ENCODE measurements around the gene ADGRB2. TPM values are rescaled to one million over a fixed set of nuclear protein-coding genes. Genes with fewer than 3 reads are reported as not detected.

The ADGRB2 gene
- total RNA-seq, 2 donors from 2014 or later = 3.0 to 10.2 TPM

DNA sequence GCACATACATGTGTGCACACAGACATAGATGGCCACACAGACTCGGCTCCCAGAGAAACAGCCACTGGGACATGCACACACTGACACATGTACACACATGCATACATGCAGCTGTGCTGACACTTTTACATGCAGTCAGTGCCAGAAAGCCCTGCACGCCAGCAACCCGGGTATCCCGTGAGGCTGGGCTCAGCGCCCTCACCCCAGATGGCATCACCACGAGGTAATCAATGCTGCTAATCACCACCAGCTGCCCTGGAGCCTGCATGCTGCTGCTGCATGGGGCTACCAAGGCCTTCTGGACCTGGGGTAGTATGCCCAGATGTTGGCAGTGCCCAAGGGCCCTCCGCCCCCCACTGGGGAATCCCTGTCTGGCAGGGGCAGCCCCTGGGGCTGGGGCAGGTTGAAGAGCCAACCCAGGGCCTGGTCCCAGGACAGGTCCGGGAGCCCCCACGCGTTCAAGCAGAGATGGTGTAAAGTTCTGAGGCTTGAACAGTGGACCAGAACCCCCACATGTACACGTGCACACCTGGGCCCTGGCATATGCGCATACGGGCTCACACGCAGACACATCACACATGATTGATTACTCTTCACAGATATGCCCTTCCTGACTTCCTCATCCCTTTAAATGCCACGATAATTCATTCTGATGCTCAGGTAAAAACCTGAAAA lies 57.6 kb downstream of the ADGRB2 start:
- intact Hi-C loops (cut with DNase I) = no loop called here
- no peak overlapping the region for H3K27ac ChIP-seq
- no peaks in the 10 kb centered on the region for H3K9me3 ChIP-seq
- 76% methylated on average over 14 of the region's 15 CpGs for WGBS
- no peaks in the 10 kb centered on the region for H3K36me3 ChIP-seq
- H3K4me3 ChIP-seq = no peak overlapping the region
- H3K27me3 ChIP-seq (replicated peaks; ENCODE audit: insufficient read depth) = no peaks in the 10 kb centered on the region
- TF ChIP-seq, protein P1, sequence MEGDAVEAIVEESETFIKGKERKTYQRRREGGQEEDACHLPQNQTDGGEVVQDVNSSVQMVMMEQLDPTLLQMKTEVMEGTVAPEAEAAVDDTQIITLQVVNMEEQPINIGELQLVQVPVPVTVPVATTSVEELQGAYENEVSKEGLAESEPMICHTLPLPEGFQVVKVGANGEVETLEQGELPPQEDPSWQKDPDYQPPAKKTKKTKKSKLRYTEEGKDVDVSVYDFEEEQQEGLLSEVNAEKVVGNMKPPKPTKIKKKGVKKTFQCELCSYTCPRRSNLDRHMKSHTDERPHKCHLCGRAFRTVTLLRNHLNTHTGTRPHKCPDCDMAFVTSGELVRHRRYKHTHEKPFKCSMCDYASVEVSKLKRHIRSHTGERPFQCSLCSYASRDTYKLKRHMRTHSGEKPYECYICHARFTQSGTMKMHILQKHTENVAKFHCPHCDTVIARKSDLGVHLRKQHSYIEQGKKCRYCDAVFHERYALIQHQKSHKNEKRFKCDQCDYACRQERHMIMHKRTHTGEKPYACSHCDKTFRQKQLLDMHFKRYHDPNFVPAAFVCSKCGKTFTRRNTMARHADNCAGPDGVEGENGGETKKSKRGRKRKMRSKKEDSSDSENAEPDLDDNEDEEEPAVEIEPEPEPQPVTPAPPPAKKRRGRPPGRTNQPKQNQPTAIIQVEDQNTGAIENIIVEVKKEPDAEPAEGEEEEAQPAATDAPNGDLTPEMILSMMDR (IDR thresholded peaks at IDR 0.05) = no peak
- no peak for TF ChIP-seq POLR2A (IDR thresholded peaks at IDR 0.05)
- no peak for TF ChIP-seq POLR2AphosphoS5 (IDR thresholded peaks at IDR 0.05)
- H3K4me1 ChIP-seq (replicated peaks) = peaks cover 10% of the 10 kb centered on the region
- no peak for DNase-seq (ENCODE audit: low spot score)

DNA sequence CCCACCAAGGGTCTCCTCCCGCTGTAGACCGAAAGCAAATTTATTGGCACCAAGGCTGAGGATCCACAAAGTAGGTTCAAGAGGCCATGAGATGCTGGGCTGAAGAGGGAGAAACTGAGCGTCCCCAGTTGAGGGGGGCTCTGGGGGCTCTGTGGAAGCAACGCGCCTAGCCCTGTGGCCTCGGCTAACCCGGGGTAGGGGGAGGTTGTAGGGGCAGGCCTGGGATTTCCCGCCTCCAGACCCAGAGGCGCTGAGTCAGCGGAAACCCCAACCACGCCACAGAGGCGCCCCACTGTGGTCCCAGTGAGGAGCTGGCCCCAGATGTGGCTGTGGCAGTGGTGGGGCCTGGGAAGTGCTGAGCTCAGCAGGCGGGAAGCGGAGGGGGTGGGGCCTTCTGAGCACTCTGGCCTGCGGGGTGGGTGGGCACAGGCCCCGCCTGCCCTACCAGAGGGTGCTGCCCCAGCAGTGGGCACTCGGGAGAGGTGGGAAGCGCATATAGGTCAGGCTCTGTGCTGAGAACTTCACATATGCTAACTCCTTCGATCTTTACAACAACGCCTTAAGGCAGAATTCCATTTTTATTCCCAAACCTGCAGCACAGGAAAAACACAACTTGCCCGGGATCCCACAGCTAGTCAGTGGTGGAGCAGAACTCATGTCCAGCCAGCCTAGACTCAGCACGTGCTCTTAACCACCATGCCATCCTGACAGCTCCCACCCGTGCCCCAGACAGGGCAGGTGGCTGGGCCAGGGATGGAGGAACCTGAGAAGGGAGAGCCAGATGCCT lies 58.9 kb downstream of the ADGRB2 start:
- H3K4me3 ChIP-seq = no peak overlapping the region
- no peak for TF ChIP-seq POLR2A (IDR thresholded peaks at IDR 0.05)
- TF ChIP-seq, protein P1 (IDR thresholded peaks at IDR 0.05) = peak in 2 of 4 experiments; percentile 33 to 37
- DNase-seq (ENCODE audit: low spot score) = peak; percentile 19
- H3K4me1 ChIP-seq (replicated peaks) = peaks cover 16% of the 10 kb centered on the region
- H3K27ac ChIP-seq = peak overlapping the region; percentile 73 to 84
- intact Hi-C loops (cut with DNase I) = loop anchor here (2.0 kb wide), 1 partner anchor 40 kb away; no protein-coding TSS in a partner anchor
- WGBS = 18% methylated on average over 23 of the region's 23 CpGs
- H3K36me3 ChIP-seq = no peaks in the 10 kb centered on the region
- H3K27me3 ChIP-seq (replicated peaks; ENCODE audit: insufficient read depth) = no peaks in the 10 kb centered on the region
- no peaks in the 10 kb centered on the region for H3K9me3 ChIP-seq

DNA sequence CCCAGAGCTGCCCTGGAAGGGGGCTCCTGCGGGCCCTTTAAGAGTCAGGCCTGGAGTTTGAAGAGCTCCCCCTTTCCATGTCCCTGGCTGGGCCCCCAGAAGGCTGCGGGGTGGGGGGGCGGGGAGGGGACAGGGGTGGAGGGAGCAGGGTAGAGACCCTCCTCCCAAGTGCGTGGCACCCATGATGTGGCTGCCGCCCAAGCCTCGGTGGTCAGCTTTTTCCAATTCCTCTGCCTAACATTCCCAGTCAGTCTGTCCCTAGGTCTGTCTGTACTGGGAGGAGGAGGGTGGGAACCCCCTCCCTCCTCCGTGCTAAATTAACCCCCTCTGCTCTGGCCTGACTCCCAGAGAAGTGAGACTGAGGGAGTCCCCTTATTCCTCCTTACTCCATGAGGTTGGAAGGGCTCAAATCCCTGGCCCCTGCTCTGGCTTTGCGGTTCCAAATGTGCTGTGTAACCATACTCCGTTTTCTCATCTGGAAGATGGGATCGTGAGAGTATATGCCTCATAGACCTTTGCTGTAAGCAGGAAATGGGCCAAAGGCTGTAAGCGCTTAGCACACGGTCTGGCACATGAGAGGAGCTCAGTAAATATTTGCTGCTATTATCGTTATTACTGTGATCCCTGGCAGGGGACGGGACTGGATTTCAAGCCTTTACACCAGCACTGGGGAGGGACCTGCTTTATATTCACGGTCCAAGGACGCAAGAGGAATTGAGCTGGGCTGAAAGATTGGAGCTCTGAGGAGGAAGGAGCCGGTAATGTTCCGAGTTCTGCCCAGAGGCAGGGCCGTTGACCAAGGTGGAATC lies 59.7 kb downstream of the ADGRB2 start:
- Histone ChIP-seq H3K4me1 (replicated peaks) (peaks cover 17% of the 10 kb centered on the region), H3K27me3 (replicated peaks; ENCODE audit: insufficient read depth) (no peaks in the 10 kb centered on the region), H3K36me3 (no peaks in the 10 kb centered on the region), H3K9me3 (no peaks in the 10 kb centered on the region), H3K4me3 (peak overlapping the region; percentile 31 to 33), H3K27ac (peak overlapping the region; percentile 73 to 84)
- intact Hi-C loops (cut with DNase I) = loop anchor here (2.0 kb wide), 1 partner anchor 40 kb away; no protein-coding TSS in a partner anchor
- WGBS = 9% methylated on average over 19 of the region's 19 CpGs
- DNase-seq (ENCODE audit: low spot score) = peak; percentile 72
- TF ChIP-seq POLR2AphosphoS5 (IDR thresholded peaks at IDR 0.05) = peak; percentile 86
- TF ChIP-seq, protein P1 (IDR thresholded peaks at IDR 0.05) = no peak
- no peak for TF ChIP-seq POLR2A (IDR thresholded peaks at IDR 0.05)

DNA sequence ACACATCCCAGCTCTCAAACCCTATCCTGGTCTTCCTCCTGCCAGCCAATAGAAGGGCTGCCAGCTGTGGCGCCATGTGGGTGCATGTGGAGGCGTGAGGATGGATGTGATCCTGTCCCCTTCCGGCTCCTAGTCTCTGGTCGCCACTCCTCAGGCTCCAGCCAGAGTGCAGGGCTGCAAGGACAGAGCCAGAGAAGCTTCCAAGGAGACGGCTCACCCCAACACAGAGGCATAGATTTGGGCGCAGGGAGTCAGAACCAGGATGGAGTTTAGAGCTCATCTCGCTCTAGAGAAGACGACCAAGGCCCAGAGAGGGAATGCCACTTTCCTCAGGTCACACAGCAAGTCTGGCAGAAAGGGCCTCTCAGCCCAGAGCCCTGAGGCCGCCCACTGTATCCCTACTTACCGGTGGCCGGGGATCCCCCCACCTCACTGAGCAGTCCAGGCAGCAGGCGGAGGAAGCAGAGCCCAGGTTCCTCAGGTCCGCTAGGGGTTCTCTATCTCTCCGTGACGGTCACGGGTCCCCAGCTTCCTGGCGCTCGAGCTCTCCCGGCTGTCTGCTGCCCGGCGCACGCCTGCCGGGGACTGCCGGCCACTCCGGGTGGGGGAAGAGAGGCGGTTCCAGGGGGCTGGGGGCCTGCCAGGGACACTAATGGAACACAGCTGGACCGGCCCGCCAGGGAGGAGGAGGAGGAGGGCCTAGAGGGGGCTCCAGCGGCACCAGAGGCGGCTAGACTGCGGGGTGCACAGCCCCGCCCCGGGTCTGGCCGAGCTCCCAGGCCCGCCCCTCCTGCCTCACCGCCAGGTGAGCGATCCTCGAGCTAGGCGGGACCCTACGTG lies 60.5 kb downstream of the ADGRB2 start, which contains the start of gene COL16A1:
Gene COL16A1 (minus strand): TSS at position 587 of the 840 bp plus-strand sequence. CDS start 1,824 bp downstream, outside the sequence.
- Histone ChIP-seq H3K4me3 (peak within 1 kb of the TSS; percentile 31 to 33), H3K9me3 (no peaks in the 10 kb centered on the region), H3K36me3 (no peaks in the 10 kb centered on the region), H3K27me3 (replicated peaks; ENCODE audit: insufficient read depth) (no peaks in the 10 kb centered on the region), H3K27ac (peak within 1 kb of the TSS; percentile 73 to 84), H3K4me1 (replicated peaks) (peaks cover 17% of the 10 kb centered on the region)
- DNase-seq (ENCODE audit: low spot score) = peak; percentile 53
- intact Hi-C loops (cut with DNase I) = loop anchor here (2.0 kb wide), 1 partner anchor 39 kb away; no protein-coding TSS in a partner anchor
- TF ChIP-seq POLR2A (IDR thresholded peaks at IDR 0.05) (peak; percentile 43), POLR2AphosphoS5 (IDR thresholded peaks at IDR 0.05) (peak; percentile 58)
- TF ChIP-seq, protein P1 (IDR thresholded peaks at IDR 0.05) = peak in 1 of 4 experiments; percentile 18
- WGBS = 18% methylated on average over 18 of the region's 40 CpGs
